Mammary epithelial cell (primary cell): ENCODE measurements around the gene CHAF1B.

Experiments
- CTCF ChIP-seq, 2 donors: IDR thresholded peaks in 1 of 2; conservative IDR thresholded peaks in 1 of 2; 2 replicates each; pipeline ENCODE4 v1.5.1; 2011 to 2012; ENCODE audit warnings: inconsistent platforms in 2 of 2, low read length in 2 of 2, mild to moderate bottlenecking in 2 of 2, control low read depth in 1 of 2, low read depth in 1 of 2; ENCODE audit not compliant: insufficient read depth in 1 of 2; ENCODE audit errors: extremely low read depth in 1 of 2
- EZH2 ChIP-seq: IDR thresholded peaks from 2 replicates; pipeline ENCODE4 v1.6.1; 2012; ENCODE audit warnings: low read length, inconsistent platforms, borderline replicate concordance

GRCh38 chr21:36337099-36337509 lies 48.1 kb upstream of the CHAF1B start:
- TF ChIP-seq CTCF (conservative IDR thresholded peaks at IDR 0.05 in 1 of 2, IDR thresholded peaks at IDR 0.05 in 1 of 2; ENCODE audit: extremely low read depth in 1 of 2, insufficient read depth in 1 of 2, low read depth in 1 of 2, low read length in 2 of 2): no peak
- TF ChIP-seq EZH2: no peak
